Measurements from ENCODE around the gene ZMYM4.

ZMYM4 gene

DNA sequence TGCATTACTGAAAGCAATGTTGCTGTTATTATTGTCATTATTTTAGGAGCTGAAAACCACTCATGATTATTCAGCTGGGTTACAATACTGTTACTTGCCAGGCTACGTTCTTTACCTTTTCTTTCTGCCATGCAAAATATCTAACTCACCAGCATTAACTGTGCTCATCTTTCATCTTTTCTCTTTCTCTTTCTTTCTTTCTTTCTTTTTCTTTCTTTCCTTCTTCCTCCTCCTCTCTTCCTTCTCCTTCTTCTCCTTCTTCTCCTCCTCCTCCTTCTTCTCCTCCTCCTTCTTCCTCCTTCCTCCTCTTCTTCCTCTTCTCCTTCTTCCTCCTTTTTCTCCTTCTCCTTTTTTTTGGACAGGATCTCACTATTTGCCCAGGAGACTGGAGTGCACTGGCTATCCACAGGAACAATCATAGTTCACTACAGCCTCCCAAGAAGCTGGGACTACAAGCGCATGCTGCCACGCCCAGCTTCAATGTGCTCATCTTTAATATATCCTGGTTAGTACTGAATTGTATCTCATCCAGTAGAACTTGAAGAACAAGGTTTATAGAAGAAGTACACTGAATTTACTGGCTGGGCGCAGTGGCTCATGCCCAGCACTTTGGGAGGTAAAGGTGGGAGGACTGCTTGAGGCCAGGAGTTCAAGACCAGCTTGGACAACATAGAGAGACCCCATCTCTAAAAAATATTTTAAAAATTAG is 6.9 kb upstream of the ZMYM4 start:
- no peaks in the 10 kb centered on the region for H3K36me3 ChIP-seq (ENCODE audit: insufficient read depth, low read length)
- H3K4me1 ChIP-seq (ENCODE audit: insufficient read depth, low read length): peaks cover 12% of the 10 kb centered on the region; the same call in 1 of the 2 replicates
- H3K9ac ChIP-seq (ENCODE audit: low read depth, low read length): no peak overlapping the region
- no peaks in the 10 kb centered on the region for H3K9me3 ChIP-seq (ENCODE audit: control insufficient read depth, insufficient read depth, low read length)

DNA sequence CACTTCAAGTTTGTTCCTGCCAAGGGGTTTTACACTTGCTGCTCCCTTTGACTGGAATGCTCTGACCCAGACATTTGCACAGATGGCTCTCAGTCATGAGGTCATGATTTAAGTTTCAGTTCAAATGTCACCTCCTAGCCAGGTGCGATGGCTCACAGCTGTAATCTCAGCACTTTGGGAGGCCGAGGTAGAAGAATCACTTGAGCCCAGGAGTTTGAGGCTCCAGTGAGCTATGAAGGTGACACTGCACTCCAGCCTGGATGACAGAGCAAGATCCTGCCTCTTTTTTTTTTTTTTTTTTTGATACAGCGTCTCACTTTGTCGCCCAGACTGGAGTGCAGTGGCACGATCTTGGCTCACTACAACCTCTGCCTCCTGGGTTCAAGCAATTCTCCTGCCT is 4.5 kb upstream of the ZMYM4 start:
- Histone ChIP-seq H3K9ac (ENCODE audit: low read depth, low read length) (no peak overlapping the region), H3K9me3 (ENCODE audit: control insufficient read depth, insufficient read depth, low read length) (no peaks in the 10 kb centered on the region), H3K36me3 (ENCODE audit: insufficient read depth, low read length) (no peaks in the 10 kb centered on the region), H3K4me1 (ENCODE audit: insufficient read depth, low read length) (peaks cover 17% of the 10 kb centered on the region)

DNA sequence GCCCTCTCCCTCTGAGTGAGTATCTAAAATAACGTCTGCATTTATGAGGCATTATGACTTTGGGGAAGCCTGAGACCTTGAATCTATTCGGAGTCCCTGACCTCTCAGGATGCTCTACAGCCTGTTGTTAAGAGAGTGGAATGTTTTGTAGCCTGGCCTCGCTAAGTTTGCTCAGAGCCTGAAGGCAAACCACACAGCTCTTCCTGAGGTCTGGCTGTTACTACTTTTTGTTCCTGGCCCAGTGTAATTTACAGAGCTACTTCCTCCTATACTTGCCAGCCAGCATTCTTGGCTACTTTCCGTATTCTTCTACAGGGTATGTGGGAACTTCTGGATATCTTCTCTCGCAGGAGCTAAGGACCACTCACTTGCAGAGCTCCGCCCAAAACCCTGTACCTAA is 3.6 kb upstream of the ZMYM4 start:
- Histone ChIP-seq H3K9ac (ENCODE audit: low read depth, low read length) (no peak overlapping the region), H3K4me1 (ENCODE audit: insufficient read depth, low read length) (peaks cover 17% of the 10 kb centered on the region), H3K36me3 (ENCODE audit: insufficient read depth, low read length) (no peaks in the 10 kb centered on the region), H3K9me3 (ENCODE audit: control insufficient read depth, insufficient read depth, low read length) (no peaks in the 10 kb centered on the region)

DNA sequence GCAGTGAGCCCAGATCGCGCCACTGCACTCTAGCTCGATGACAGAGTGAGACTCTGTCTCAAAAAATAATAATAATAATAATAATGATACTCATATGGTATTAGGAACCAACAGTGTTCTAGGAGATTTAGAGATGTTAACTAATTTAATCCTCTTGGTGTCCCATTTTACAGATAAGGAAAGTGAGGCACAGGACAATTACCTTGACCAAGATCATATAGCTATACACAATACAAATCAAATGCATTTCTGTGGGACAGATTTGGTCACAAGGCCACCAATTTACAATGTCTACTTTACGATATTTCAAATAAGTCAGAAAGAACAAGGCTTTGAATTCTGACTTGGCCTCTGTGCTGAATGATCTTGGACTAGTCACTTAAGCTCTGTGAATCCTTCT is 2.2 kb upstream of the ZMYM4 start:
- Histone ChIP-seq H3K9me3 (ENCODE audit: control insufficient read depth, insufficient read depth, low read length) (no peaks in the 10 kb centered on the region), H3K36me3 (ENCODE audit: insufficient read depth, low read length) (no peaks in the 10 kb centered on the region), H3K4me1 (ENCODE audit: insufficient read depth, low read length) (peaks cover 17% of the 10 kb centered on the region), H3K9ac (ENCODE audit: low read depth, low read length) (no peak overlapping the region)

GRCh38 chr1:35269201-35269988 is 886 bp downstream of the ZMYM4 start:
- Histone ChIP-seq H3K36me3 (ENCODE audit: insufficient read depth, low read length) (no peaks in the 10 kb centered on the region), H3K9me3 (ENCODE audit: control insufficient read depth, insufficient read depth, low read length) (no peaks in the 10 kb centered on the region), H3K4me1 (ENCODE audit: insufficient read depth, low read length) (peaks cover 12% of the 10 kb centered on the region), H3K9ac (ENCODE audit: low read depth, low read length) (peak overlapping the region; percentile 93)

DNA sequence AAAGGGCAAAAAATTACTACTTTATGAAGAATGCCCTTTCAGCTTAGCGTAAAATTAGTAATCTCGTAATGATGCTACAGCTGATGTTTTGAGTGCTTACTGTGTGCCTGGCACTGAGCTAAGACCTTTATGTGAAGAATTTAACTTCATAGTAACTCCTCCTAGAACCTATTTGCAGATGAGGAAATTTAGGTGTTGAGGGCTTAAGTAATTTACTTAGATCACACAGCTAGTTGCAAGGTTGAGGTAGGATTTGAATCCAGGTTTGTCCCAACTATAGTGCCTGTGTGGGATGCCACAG is 1.4 kb downstream of the ZMYM4 start:
- H3K9ac ChIP-seq (ENCODE audit: low read depth, low read length): peak overlapping the region; percentile 93

DNA sequence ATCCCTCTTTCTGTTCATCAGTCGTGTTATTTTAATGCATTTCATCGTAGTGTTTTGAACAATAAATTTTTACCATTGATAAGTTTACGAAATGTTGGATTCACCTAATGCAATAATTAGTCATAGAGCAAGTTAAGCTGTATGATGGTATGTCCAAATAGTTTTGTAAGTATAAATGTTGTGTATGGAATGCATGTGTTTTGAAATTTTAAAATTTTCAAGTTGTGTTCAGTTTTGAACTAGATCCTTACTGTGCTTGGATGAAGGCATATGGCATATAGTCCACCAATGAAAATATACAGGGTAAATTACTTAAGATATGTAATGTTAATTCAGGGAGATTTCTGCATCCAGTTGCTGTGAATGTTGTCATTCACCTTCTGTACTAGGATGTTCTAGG is 2.3 kb downstream of the ZMYM4 start:
- H3K36me3 ChIP-seq (ENCODE audit: insufficient read depth, low read length): no peaks in the 10 kb centered on the region
- no peaks in the 10 kb centered on the region for H3K9me3 ChIP-seq (ENCODE audit: control insufficient read depth, insufficient read depth, low read length)
- peaks cover 4% of the 10 kb centered on the region; the same call in 1 of the 2 replicates for H3K4me1 ChIP-seq (ENCODE audit: insufficient read depth, low read length)
- no peak overlapping the region for H3K9ac ChIP-seq (ENCODE audit: low read depth, low read length)

More for the DNA sequence above, 1.4 kb downstream of the ZMYM4 start:
- peaks cover 11% of the 10 kb centered on the region for H3K4me1 ChIP-seq (ENCODE audit: insufficient read depth, low read length)
- H3K36me3 ChIP-seq (ENCODE audit: insufficient read depth, low read length): no peaks in the 10 kb centered on the region
- H3K9me3 ChIP-seq (ENCODE audit: control insufficient read depth, insufficient read depth, low read length): no peaks in the 10 kb centered on the region

- Histone ChIP-seq H3K9me3 (ENCODE audit: control insufficient read depth, insufficient read depth, low read length) (no peaks in the 10 kb centered on the region), H3K4me1 (ENCODE audit: insufficient read depth, low read length) (no peaks in the 10 kb centered on the region), H3K9ac (ENCODE audit: low read depth, low read length) (no peak overlapping the region), H3K36me3 (ENCODE audit: insufficient read depth, low read length) (no peaks in the 10 kb centered on the region)
Observed at GRCh38 chr1:35274197-35274596, 5.7 kb downstream of the ZMYM4 start.

GRCh38 chr1:35278886-35279554 is 10.5 kb downstream of the ZMYM4 start:
- H3K4me1 ChIP-seq (ENCODE audit: insufficient read depth, low read length): no peaks in the 10 kb centered on the region
- H3K9me3 ChIP-seq (ENCODE audit: control insufficient read depth, insufficient read depth, low read length): peaks cover 7% of the 10 kb centered on the region; the same call in 1 of the 2 replicates
- no peak overlapping the region for H3K9ac ChIP-seq (ENCODE audit: low read depth, low read length)
- H3K36me3 ChIP-seq (ENCODE audit: insufficient read depth, low read length): no peaks in the 10 kb centered on the region

- no peak overlapping the region for H3K9ac ChIP-seq (ENCODE audit: low read depth, low read length)
- 0 out of 2 replicates have a peak, but pooled peaks cover under 1% of the 10 kb centered on the region for H3K36me3 ChIP-seq (ENCODE audit: insufficient read depth, low read length)
- H3K9me3 ChIP-seq (ENCODE audit: control insufficient read depth, insufficient read depth, low read length): peaks cover 7% of the 10 kb centered on the region; the same call in 1 of the 2 replicates
- no peaks in the 10 kb centered on the region for H3K4me1 ChIP-seq (ENCODE audit: insufficient read depth, low read length)
Observed at GRCh38 chr1:35279555-35279904, 11.0 kb downstream of the ZMYM4 start.

- H3K9me3 ChIP-seq (ENCODE audit: control insufficient read depth, insufficient read depth, low read length): peaks cover 10% of the 10 kb centered on the region; the same call in 1 of the 2 replicates
- H3K4me1 ChIP-seq (ENCODE audit: insufficient read depth, low read length): no peaks in the 10 kb centered on the region
- 0 out of 2 replicates have a peak, but pooled peaks cover 3% of the 10 kb centered on the region for H3K36me3 ChIP-seq (ENCODE audit: insufficient read depth, low read length)
- no peak overlapping the region for H3K9ac ChIP-seq (ENCODE audit: low read depth, low read length)
Observed at GRCh38 chr1:35280006-35280405, 11.5 kb downstream of the ZMYM4 start.

DNA sequence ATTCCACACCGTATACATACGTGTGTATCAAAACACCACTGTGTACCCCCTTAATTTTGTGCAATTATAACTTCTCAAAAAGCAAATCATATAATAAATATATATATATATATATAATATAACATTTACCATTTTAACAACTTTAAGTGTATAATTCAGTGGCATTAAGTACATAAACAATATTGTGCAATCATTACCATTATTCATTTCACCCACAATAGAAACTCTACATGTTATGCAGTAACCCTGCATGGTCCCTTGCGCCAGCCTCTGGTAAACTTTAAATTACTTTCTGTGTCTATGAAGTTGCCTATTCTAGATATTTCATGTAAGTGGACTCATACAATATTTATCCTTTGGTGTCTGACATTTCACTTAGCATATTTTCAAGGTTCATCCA is 13.1 kb downstream of the ZMYM4 start:
- Histone ChIP-seq H3K9ac (ENCODE audit: low read depth, low read length) (no peak overlapping the region), H3K4me1 (ENCODE audit: insufficient read depth, low read length) (no peaks in the 10 kb centered on the region), H3K9me3 (ENCODE audit: control insufficient read depth, insufficient read depth, low read length) (peaks cover 10% of the 10 kb centered on the region; the same call in 1 of the 2 replicates), H3K36me3 (ENCODE audit: insufficient read depth, low read length) (0 out of 2 replicates have a peak, but pooled peaks cover 3% of the 10 kb centered on the region)

GRCh38 chr1:35282172-35282571 is 13.7 kb downstream of the ZMYM4 start:
- Histone ChIP-seq H3K36me3 (ENCODE audit: insufficient read depth, low read length) (0 out of 2 replicates have a peak, but pooled peaks cover 3% of the 10 kb centered on the region), H3K9ac (ENCODE audit: low read depth, low read length) (no peak overlapping the region)

GRCh38 chr1:35284852-35285251 is 16.3 kb downstream of the ZMYM4 start:
- Histone ChIP-seq H3K9ac (ENCODE audit: low read depth, low read length) (no peak overlapping the region), H3K4me1 (ENCODE audit: insufficient read depth, low read length) (no peaks in the 10 kb centered on the region), H3K9me3 (ENCODE audit: control insufficient read depth, insufficient read depth, low read length) (peaks cover 10% of the 10 kb centered on the region; the same call in 1 of the 2 replicates), H3K36me3 (ENCODE audit: insufficient read depth, low read length) (0 out of 2 replicates have a peak, but pooled peaks cover 3% of the 10 kb centered on the region)

More at GRCh38 chr1:35282172-35282571, 13.7 kb downstream of the ZMYM4 start:
- H3K4me1 ChIP-seq (ENCODE audit: insufficient read depth, low read length): no peaks in the 10 kb centered on the region
- H3K9me3 ChIP-seq (ENCODE audit: control insufficient read depth, insufficient read depth, low read length): peaks cover 10% of the 10 kb centered on the region; the same call in 1 of the 2 replicates
